Measurements from ENCODE around the gene BFSP2. TPM values are rescaled to one million over a fixed set of nuclear protein-coding genes. Genes with fewer than 3 reads are reported as not detected.
A peak's percentile ranks its signal among the peaks of the same experiment; 100 is the strongest.
"Not testable (repeated sequence)": the region's sequence is repeated elsewhere in the genome, so short reads cannot be mapped to it uniquely, and the experiment has no call there.

BFSP2 gene
- total RNA-seq, 1 donor from 2014 or later, result not detected

DNA sequence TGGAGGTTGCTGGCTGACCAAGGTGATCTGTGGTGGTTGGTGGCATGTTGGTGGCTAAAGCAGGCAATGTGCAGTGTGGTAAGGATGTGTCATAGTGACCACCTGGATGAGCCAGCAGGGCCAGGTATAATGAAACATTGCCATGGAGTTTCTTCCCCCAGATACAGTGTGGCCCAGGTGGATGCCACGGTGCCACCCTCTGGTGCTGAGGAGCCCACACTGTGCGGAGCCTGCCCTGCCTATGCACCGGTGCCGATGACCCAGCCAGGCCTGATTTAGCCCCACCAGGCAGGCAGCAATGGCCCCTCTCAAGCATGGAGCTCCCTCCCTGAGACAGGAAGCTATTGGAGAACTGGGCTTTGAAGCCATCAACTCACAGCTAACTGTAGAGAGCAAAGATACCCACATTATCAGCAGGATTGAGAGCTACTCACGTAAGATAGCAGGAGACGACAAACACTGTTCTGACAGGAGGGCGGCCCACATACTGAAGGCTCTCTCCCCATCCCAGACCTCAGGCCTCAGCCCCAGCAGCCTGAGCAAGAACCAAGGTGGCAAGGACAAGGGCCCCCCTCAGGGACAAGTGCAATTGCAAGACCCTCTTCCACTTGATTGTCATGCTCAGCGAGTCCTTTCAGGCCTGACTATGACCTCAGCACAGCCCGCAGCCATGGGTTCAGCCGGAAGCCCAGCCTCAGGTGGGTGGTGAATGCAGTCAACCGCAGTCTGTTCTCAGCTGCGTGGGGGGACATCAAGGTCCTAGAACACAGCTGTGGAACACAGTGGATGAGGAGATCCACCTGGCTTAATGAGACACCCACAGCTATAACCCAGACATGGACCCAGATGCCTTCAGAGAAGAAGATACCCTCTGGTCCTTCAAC is 90.9 kb downstream of the BFSP2 start:
- peaks cover 3% of the 10 kb centered on the region for H3K36me3 Mint-ChIP-seq (ENCODE audit: low read depth, unreplicated experiment)
- H3K27ac Mint-ChIP-seq (ENCODE audit: unreplicated experiment), result no peak overlapping the region
- no peak for DNase-seq (ENCODE audit: low spot score)

DNA sequence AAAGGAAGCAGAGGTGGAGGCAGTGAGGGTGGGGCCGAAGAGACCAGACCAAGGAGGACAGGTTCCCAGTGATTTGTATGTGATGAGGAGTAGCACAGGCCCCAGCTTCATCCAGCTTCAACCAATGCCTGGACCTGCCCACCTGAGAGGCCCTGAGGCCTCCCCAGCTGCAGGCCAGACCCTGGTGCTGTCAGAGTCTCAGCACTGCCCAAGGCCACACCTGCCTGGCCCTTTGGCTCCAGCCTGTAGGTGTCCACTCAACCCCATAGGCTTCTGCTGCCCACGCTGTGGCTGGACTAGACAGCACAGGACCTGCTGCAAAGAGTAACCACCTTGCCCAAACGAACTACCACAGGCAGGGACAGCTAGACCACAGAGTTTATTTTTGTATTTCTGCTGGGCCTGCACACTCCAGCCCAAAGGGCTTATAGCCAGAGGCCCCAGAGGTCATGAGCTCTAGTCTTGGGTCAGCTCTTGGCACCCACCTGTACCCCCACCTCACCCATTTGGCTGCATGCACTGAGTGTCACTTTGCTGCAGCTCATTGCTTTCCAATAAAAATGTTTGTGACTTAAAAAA is 91.7 kb downstream of the BFSP2 start:
- Mint-ChIP-seq H3K27ac (ENCODE audit: unreplicated experiment) (no peak overlapping the region), H3K4me3 (ENCODE audit: unreplicated experiment) (no peak overlapping the region), H3K4me1 (ENCODE audit: unreplicated experiment) (peaks cover 3% of the 10 kb centered on the region), H3K36me3 (ENCODE audit: low read depth, unreplicated experiment) (peaks cover 2% of the 10 kb centered on the region), H3K9me3 (ENCODE audit: unreplicated experiment) (no peaks in the 10 kb centered on the region), H3K27me3 (ENCODE audit: unreplicated experiment) (peaks cover 3% of the 10 kb centered on the region)
- no peak for TF ChIP-seq CTCF (IDR thresholded peaks at IDR 0.05; ENCODE audit: unreplicated experiment)
- no peak for DNase-seq (ENCODE audit: low spot score)

More for the DNA sequence above, 90.9 kb downstream of the BFSP2 start:
- H3K27me3 Mint-ChIP-seq (ENCODE audit: unreplicated experiment), result peaks cover 3% of the 10 kb centered on the region
- no peak for TF ChIP-seq CTCF (IDR thresholded peaks at IDR 0.05; ENCODE audit: unreplicated experiment)
- no peak overlapping the region for H3K4me3 Mint-ChIP-seq (ENCODE audit: unreplicated experiment)
- peaks cover 3% of the 10 kb centered on the region for H3K4me1 Mint-ChIP-seq (ENCODE audit: unreplicated experiment)
- H3K9me3 Mint-ChIP-seq (ENCODE audit: unreplicated experiment), result no peaks in the 10 kb centered on the region

DNA sequence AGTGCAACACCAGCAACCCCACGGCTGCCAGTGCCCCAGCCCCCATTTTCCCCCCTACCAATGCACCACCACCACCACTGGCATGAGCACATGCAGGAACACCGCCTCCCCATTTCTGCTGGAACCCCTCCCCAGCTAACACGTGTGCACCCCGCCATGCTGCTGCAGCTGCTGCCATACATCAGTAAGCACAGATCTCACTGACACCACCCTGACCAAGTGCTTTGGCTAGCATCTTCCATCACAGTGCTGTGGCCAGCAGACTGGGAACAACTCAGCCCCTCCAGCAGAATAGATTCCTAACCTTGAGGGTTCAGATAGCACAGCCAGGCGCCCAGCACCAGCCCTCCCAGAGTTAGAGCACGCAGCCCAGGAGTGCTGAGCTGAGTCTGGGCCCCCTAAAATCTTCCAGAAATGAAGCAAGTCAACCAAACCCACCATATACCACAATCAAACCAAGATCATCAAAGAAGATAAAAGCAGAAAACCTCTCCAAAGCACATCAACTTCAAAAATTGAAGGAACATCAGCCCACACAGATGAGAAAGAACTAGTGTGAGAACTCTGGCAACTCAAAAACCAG is 92.4 kb downstream of the BFSP2 start:
- Mint-ChIP-seq H3K9me3 (ENCODE audit: unreplicated experiment) (no peaks in the 10 kb centered on the region), H3K36me3 (ENCODE audit: low read depth, unreplicated experiment) (no peaks in the 10 kb centered on the region), H3K4me3 (ENCODE audit: unreplicated experiment) (no peak overlapping the region), H3K4me1 (ENCODE audit: unreplicated experiment) (peaks cover 3% of the 10 kb centered on the region), H3K27me3 (ENCODE audit: unreplicated experiment) (peaks cover 3% of the 10 kb centered on the region), H3K27ac (ENCODE audit: unreplicated experiment) (no peak overlapping the region)
- no peak for TF ChIP-seq CTCF (IDR thresholded peaks at IDR 0.05; ENCODE audit: unreplicated experiment)
- DNase-seq (ENCODE audit: low spot score), result no peak

- Mint-ChIP-seq H3K9me3 (ENCODE audit: unreplicated experiment) (no peaks in the 10 kb centered on the region), H3K36me3 (ENCODE audit: low read depth, unreplicated experiment) (no peaks in the 10 kb centered on the region), H3K27me3 (ENCODE audit: unreplicated experiment) (peaks cover 3% of the 10 kb centered on the region), H3K4me3 (ENCODE audit: unreplicated experiment) (no peak overlapping the region), H3K4me1 (ENCODE audit: unreplicated experiment) (peaks cover 7% of the 10 kb centered on the region), H3K27ac (ENCODE audit: unreplicated experiment) (no peak overlapping the region)
- TF ChIP-seq CTCF (IDR thresholded peaks at IDR 0.05; ENCODE audit: unreplicated experiment), result peak; percentile 60
- DNase-seq (ENCODE audit: low spot score), result peak; percentile 47
Measured at GRCh38 chr3:133494469-133494868, 94.6 kb downstream of the BFSP2 start.

DNA sequence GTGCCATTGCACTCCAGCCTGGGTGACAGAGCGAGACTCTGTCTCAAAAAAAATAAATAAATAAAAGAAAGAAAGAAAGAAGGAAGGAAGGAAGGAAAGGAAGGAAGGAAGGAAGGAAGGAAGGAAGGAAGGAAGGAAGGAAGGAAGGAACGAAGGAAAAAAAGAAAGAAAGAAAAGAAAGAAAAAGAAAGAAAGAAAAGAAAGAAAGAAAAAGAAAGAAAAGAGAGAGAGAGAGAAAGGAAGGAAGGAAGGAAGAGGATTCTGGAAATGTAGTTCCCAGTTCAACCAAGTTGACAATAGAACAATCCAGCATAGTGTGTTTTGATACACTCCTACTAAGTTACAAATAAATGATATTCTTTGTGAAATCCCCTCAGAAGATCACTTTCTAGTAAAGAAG is 102.7 kb downstream of the BFSP2 start:
- H3K4me3 Mint-ChIP-seq (ENCODE audit: unreplicated experiment); H3K27ac Mint-ChIP-seq (ENCODE audit: unreplicated experiment); H3K36me3 Mint-ChIP-seq (ENCODE audit: low read depth, unreplicated experiment); H3K27me3 Mint-ChIP-seq (ENCODE audit: unreplicated experiment); DNase-seq (ENCODE audit: low spot score); H3K9me3 Mint-ChIP-seq (ENCODE audit: unreplicated experiment): not testable (repeated sequence)
- H3K4me1 Mint-ChIP-seq (ENCODE audit: unreplicated experiment), result peaks cover 11% of the 10 kb centered on the region
